HepG2 (cell line): Measurements from ENCODE around the gene FUBP3. TPM values are rescaled to one million over a fixed set of nuclear protein-coding genes. Genes with fewer than 3 reads are reported as not detected.

Experiments used
- ATAC-seq: fragments of 200-7000 bp; cut with Tn5 transposase; 3 replicates; pipeline ENCODE4 v1.9.1; 2020; ENCODE audit warnings: mild to moderate bottlenecking, moderate library complexity
- BruUV-seq: library from RNA; stranded (reverse); fragments of 400-500 nt; replicated peaks from 2 replicates; lab custom pipeline; 2021; lab: Mats Ljungman, UMichigan
- CTCF ChIA-PET: fragments of 300-600 bp; formaldehyde crosslinking; extraction: SDS; loops from one replicate; lab custom pipeline; 2021; ENCODE audit warnings: low total read pairs, inconsistent platforms, low intra/inter-chr PET ratio; lab: Yijun Ruan, JAX
- POLR2A ChIA-PET: fragments of 350-600 bp; sonication (Branson Sonifier 250); formaldehyde crosslinking; loops from one replicate; lab custom pipeline; 2020; ENCODE audit warnings: antibody characterized with exemption, inconsistent platforms; lab: Yijun Ruan, JAX
- DNase-seq: peaks from one replicate; pipeline ENCODE4 v3.0.0-alpha.2; 2015; ENCODE audit warnings: low spot score
- FAIRE-seq: peaks from 3 replicates; lab custom pipeline; 2011; peaks lifted over from hg19 to GRCh38; lab: Jason Lieb, UNC
- H2AFZ ChIP-seq: one replicate; pipeline ENCODE4 v1.6.1; 2011; ENCODE audit warnings: low read length, inconsistent platforms
- H3K27ac ChIP-seq: fragments of 300-600 bp; 3 replicates; pipeline ENCODE4 v1.8.0; 2011; ENCODE audit warnings: mixed run types, mild to moderate bottlenecking, mixed read lengths, low read length, inconsistent platforms; ENCODE audit not compliant: insufficient read depth; ENCODE audit errors: extremely low read length
- H3K27me3 ChIP-seq, 2 experiments: fragments of 200-600 bp in 1 of 2; 2 replicates in 1 of 2; 3 replicates in 1 of 2; pipeline versions ENCODE4 v1.6.0 to v1.8.0; 2011; ENCODE audit warnings: low read length in 2 of 2, mild to moderate bottlenecking in 2 of 2, moderate library complexity in 2 of 2, inconsistent platforms in 1 of 2; ENCODE audit not compliant: insufficient read depth in 2 of 2, control insufficient read depth in 1 of 2
- H3K36me3 ChIP-seq, 2 experiments: fragments of 200-600 bp in 1 of 2; replicated peaks in 1 of 2; 2 replicates in 1 of 2; 3 replicates in 1 of 2; pipeline versions ENCODE4 v1.5.1 to v1.8.0; 2011; ENCODE audit warnings: low read length in 2 of 2, inconsistent platforms in 1 of 2; ENCODE audit not compliant: insufficient read depth in 2 of 2, control insufficient read depth in 1 of 2
- H3K4me1 ChIP-seq: 2 replicates; pipeline ENCODE4 v1.5.1; 2012; ENCODE audit warnings: low read length, inconsistent platforms; ENCODE audit not compliant: insufficient read depth
- H3K4me2 ChIP-seq: 2 replicates; pipeline ENCODE4 v1.6.0; 2011; ENCODE audit warnings: low read depth, low read length, inconsistent platforms
- H3K4me3 ChIP-seq, 3 experiments: fragments of 200-600 bp in 1 of 3; sonication (generic), shearing (Covaris generic) in 1 of 3; replicated peaks in 1 of 3; 2 replicates each; pipeline ENCODE4 v1.5.1; 2011 to 2016; ENCODE audit warnings: low read length in 3 of 3, inconsistent platforms in 2 of 3, low read depth in 2 of 3, mild to moderate bottlenecking in 2 of 3, control low read depth in 1 of 3, mixed read lengths in 1 of 3; ENCODE audit not compliant: insufficient read depth in 1 of 3
- H3K79me2 ChIP-seq: one replicate; pipeline ENCODE4 v1.6.1; 2011; ENCODE audit warnings: low read length, inconsistent platforms; ENCODE audit not compliant: insufficient read depth
- H3K9ac ChIP-seq: 2 replicates; pipeline ENCODE4 v1.6.0; 2011; ENCODE audit warnings: mild to moderate bottlenecking, low read depth, low read length, inconsistent platforms; ENCODE audit not compliant: insufficient read depth
- H3K9me3 ChIP-seq: 2 replicates; pipeline ENCODE4 v1.5.1; 2012; ENCODE audit warnings: mild to moderate bottlenecking, low read length
- H4K20me1 ChIP-seq: 2 replicates; pipeline ENCODE4 v1.6.0; 2011; ENCODE audit warnings: inconsistent platforms, mild to moderate bottlenecking, low read length, moderate library complexity; ENCODE audit not compliant: insufficient read depth
- ARID4A ChIP-seq: sonication (generic); formaldehyde crosslinking; IDR thresholded peaks from 2 replicates; pipeline ENCODE4 v1.5.0; 2020; ENCODE audit warnings: mild to moderate bottlenecking, missing genetic modification reagents, borderline replicate concordance
- GMEB2 ChIP-seq: IDR thresholded peaks from 2 replicates; pipeline ENCODE4 v1.6.1; 2016; ENCODE audit warnings: missing biosample characterization, missing genetic modification reagents, low read depth
- MAFG ChIP-seq: sonication (generic); formaldehyde crosslinking; IDR thresholded peaks from 2 replicates; pipeline ENCODE4 v1.5.1; 2020; ENCODE audit warnings: mild to moderate bottlenecking, missing genetic modification reagents
- MXD1 ChIP-seq: sonication (generic); formaldehyde crosslinking; IDR thresholded peaks from 2 replicates; pipeline ENCODE4 v1.4.0; 2020; ENCODE audit warnings: mild to moderate bottlenecking, missing genetic modification reagents
- PHF21A ChIP-seq: sonication (generic); formaldehyde crosslinking; IDR thresholded peaks from 2 replicates; pipeline ENCODE4 v1.5.0; 2020; ENCODE audit warnings: mild to moderate bottlenecking, missing genetic modification reagents
- RAD51 ChIP-seq: fragments of 450-650 bp; IDR thresholded peaks from 2 replicates; pipeline ENCODE4 v1.6.1; 2016; ENCODE audit warnings: borderline replicate concordance
- TBL1XR1 ChIP-seq: fragments of 150-350 bp; IDR thresholded peaks from 2 replicates; pipeline ENCODE4 v1.6.1; 2014; ENCODE audit warnings: borderline replicate concordance, low read length; ENCODE audit not compliant: partially characterized antibody
- ZBTB33 ChIP-seq: sonication (generic); formaldehyde crosslinking; IDR thresholded peaks from 2 replicates; pipeline ENCODE4 v1.4.0; 2020; ENCODE audit warnings: missing genetic modification reagents
- ZMYM3 ChIP-seq: sonication (generic); formaldehyde crosslinking; IDR thresholded peaks from 2 replicates; pipeline ENCODE4 v1.5.1; 2020; ENCODE audit warnings: mild to moderate bottlenecking, missing genetic modification reagents
- ZNF136 ChIP-seq: sonication (generic); formaldehyde crosslinking; IDR thresholded peaks from 2 replicates; pipeline ENCODE4 v1.8.1; 2022; ENCODE audit warnings: low read depth, mild to moderate bottlenecking, moderate library complexity, missing genetic modification reagents
- ZNF331 ChIP-seq: sonication (generic); formaldehyde crosslinking; IDR thresholded peaks from 2 replicates; pipeline ENCODE4 v1.4.0; 2020; ENCODE audit warnings: missing genetic modification reagents
- ZNF33A ChIP-seq: sonication (generic); formaldehyde crosslinking; IDR thresholded peaks from 2 replicates; pipeline ENCODE4 v1.5.1; 2020; ENCODE audit warnings: missing genetic modification reagents, mild to moderate bottlenecking, moderate library complexity, borderline replicate concordance
- ZNF510 ChIP-seq: sonication (generic); formaldehyde crosslinking; IDR thresholded peaks from 2 replicates; pipeline ENCODE4 v1.4.0; 2020; ENCODE audit warnings: low read depth, mild to moderate bottlenecking, missing genetic modification reagents
- WGBS: methylation state at CpG from one replicate; pipeline ENCODE4 v1.1.6; 2017; ENCODE audit warnings: low lambda C conversion rate; 5-methylcytosine and 5-hydroxymethylcytosine counted together
- in situ Hi-C: cut with HindIII; loops from 2 replicates; pipeline ENCODE4 v1.10.0; 2017; ENCODE audit warnings: low pct_unique_long_range_greater_than_20kb; ENCODE audit not compliant: extremely low pct_ligation_motif_present
- intact Hi-C: fragments of 100-400 bp; cut with micrococcal nuclease; formaldehyde crosslinking; loops from one replicate; pipeline ENCODE4 v1.10.0; 2022; ENCODE audit not compliant: unreplicated experiment
- polyA plus RNA-seq, 8 experiments: library from polyadenylated mRNA; depleted of rRNA in 3 of 8; stranded (reverse) in 7 of 8; unstranded in 1 of 8; fragments of >200 nt; fragmentation: Illumina TruSeq in 4 of 8; extraction: Trizol in 4 of 8; gene quantifications; 2 replicates each; pipeline versions ENCODE4 v1.2.1 to v1.2.3, GENCODE V29; 2011 to 2016; ENCODE audit warnings: low read depth in 4 of 8, missing spikeins in 1 of 8, mixed read lengths in 1 of 8; ENCODE audit not compliant: insufficient read depth in 1 of 8
- total RNA-seq, 5 experiments: library from RNA; depleted of rRNA; stranded (reverse); fragments of >200 nt; fragmentation: Illumina TruSeq; extraction: Trizol; gene quantifications; 2 replicates each; pipeline ENCODE4 v1.2.3, GENCODE V29; 2016; ENCODE audit warnings: low read depth in 1 of 5

Gene FUBP3
- total and polyA plus RNA-seq, 2 of the 13 experiments (the other 11 are each of a cell fraction or from before 2014, with no cell fraction given), result 28.7 to 40.0 TPM

GRCh38 chr9:130627896-130628792 is 48.8 kb downstream of the FUBP3 start:
- 91% methylated on average over 17 of the region's 23 CpGs for WGBS
- FAIRE-seq, result no peak
- Histone ChIP-seq H3K4me1 (no peaks in the 10 kb centered on the region), H2AFZ (no peak overlapping the region), H3K9ac (no peak overlapping the region), H3K27me3 (no peaks in the 10 kb centered on the region), H3K4me2 (no peak overlapping the region), H4K20me1 (peaks cover 2% of the 10 kb centered on the region; the same call in 1 of the 2 replicates), H3K79me2 (no peaks in the 10 kb centered on the region), H3K9me3 (no peaks in the 10 kb centered on the region), H3K4me3 (no peak overlapping the region), H3K27ac (no peak overlapping the region), H3K36me3 (peaks cover 40 to 85% of the 10 kb centered on the region in 2 experiments)
- ATAC-seq, result no peak
- ChIA-PET CTCF (no interaction called here), POLR2A (no interaction called here)
- no TSS peak for BruUV-seq
- in situ Hi-C loops, result no loop called here
- no peak for DNase-seq
- intact Hi-C loops, result no loop called here
- TF ChIP-seq ZBTB33, result no peak
- no peak for TF ChIP-seq ZNF136
- TF ChIP-seq ZNF331 (CRISPR knock-in tag), result no peak
- no peak for TF ChIP-seq PHF21A (CRISPR knock-in tag)
- TF ChIP-seq MAFG (CRISPR knock-in tag), result no peak
- TF ChIP-seq TBL1XR1, result no peak
- no peak for TF ChIP-seq ZNF33A (CRISPR knock-in tag)
- TF ChIP-seq ZMYM3, result no peak
- no peak for TF ChIP-seq ARID4A (CRISPR knock-in tag)
- no peak for TF ChIP-seq RAD51
- no peak for TF ChIP-seq ZNF510 (CRISPR knock-in tag)
- TF ChIP-seq GMEB2 (CRISPR knock-in tag), result no peak
- no peak for TF ChIP-seq MXD1 (CRISPR knock-in tag)
- TF ChIP-seq, all 625 proteins: peak for 0
